ENCODE results near the gene MTF1.

- TF ChIP-seq SUZ12 (IDR thresholded peaks at IDR 0.05) (no peak), SP1 (IDR thresholded peaks at IDR 0.05) (no peak), HDGF (IDR thresholded peaks at IDR 0.05; ENCODE audit: borderline replicate concordance) (no peak), TARDBP (IDR thresholded peaks at IDR 0.05) (no peak), BHLHE40 (IDR thresholded peaks at IDR 0.05; ENCODE audit: borderline replicate concordance) (no peak), L3MBTL2 (conservative IDR thresholded peaks at IDR 0.05) (no peak)
Observed at GRCh38 chr1:37765916-37766664, 93.3 kb downstream of the MTF1 start.

Data from HEK293T (cell line).